Mesendoderm (in vitro differentiated cells): ENCODE results near the gene TMC5.
A peak's percentile ranks its signal among the peaks of the same experiment; 100 is the strongest.

Source experiments
- DNase-seq: peaks from one replicate; pipeline ENCODE4 v3.0.0; 2013
- H2AK5ac ChIP-seq: 2 replicates; pipeline ENCODE4 v1.6.1; 2013; ENCODE audit warnings: low read length, inconsistent platforms
- H2BK120ac ChIP-seq: 2 replicates; pipeline ENCODE4 v1.6.1; 2013; ENCODE audit warnings: low read depth, mild to moderate bottlenecking, low read length, moderate library complexity, mixed read lengths
- H2BK15ac ChIP-seq: replicated peaks from 2 replicates; pipeline ENCODE4 v1.6.1; 2013; ENCODE audit warnings: low read depth, mild to moderate bottlenecking, moderate library complexity
- H2BK5ac ChIP-seq: 2 replicates; pipeline ENCODE4 v1.6.1; 2013; ENCODE audit warnings: low read length, inconsistent platforms
- H3K18ac ChIP-seq: 2 replicates; pipeline ENCODE4 v1.6.1; 2013; ENCODE audit warnings: mild to moderate bottlenecking, low read length, mixed read lengths
- H3K23ac ChIP-seq: one replicate; pipeline ENCODE4 v1.6.1; 2013; ENCODE audit warnings: low read length
- H3K27ac ChIP-seq: 2 replicates; pipeline ENCODE4 v1.5.1; 2013; ENCODE audit warnings: low read depth, mild to moderate bottlenecking, inconsistent platforms, low read length, moderate library complexity
- H3K27me3 ChIP-seq: 2 replicates; pipeline ENCODE4 v1.6.1; 2013; ENCODE audit warnings: low read length, control low read depth, mild to moderate bottlenecking, inconsistent platforms; ENCODE audit not compliant: insufficient read depth, poor library complexity
- H3K36me3 ChIP-seq: 2 replicates; pipeline ENCODE4 v1.6.1; 2013; ENCODE audit warnings: low read length, inconsistent platforms; ENCODE audit not compliant: control insufficient read depth, insufficient read depth
- H3K4ac ChIP-seq: one replicate; pipeline ENCODE4 v1.6.1; 2013; ENCODE audit warnings: low read depth, mild to moderate bottlenecking, low read length, moderate library complexity
- H3K4me1 ChIP-seq: 2 replicates; pipeline ENCODE4 v1.6.1; 2013; ENCODE audit warnings: low read depth, low read length, inconsistent platforms; ENCODE audit not compliant: control insufficient read depth
- H3K4me2 ChIP-seq: 2 replicates; pipeline ENCODE4 v1.6.1; 2013; ENCODE audit warnings: low read length
- H3K4me3 ChIP-seq: 2 replicates; pipeline ENCODE4 v1.5.1; 2013; ENCODE audit warnings: mild to moderate bottlenecking, low read length
- H3K56ac ChIP-seq: one replicate; pipeline ENCODE4 v1.6.1; 2013; ENCODE audit warnings: low read length
- H3K79me1 ChIP-seq: 2 replicates; pipeline ENCODE4 v1.6.1; 2013; ENCODE audit warnings: low read length, inconsistent platforms
- H3K79me2 ChIP-seq: 2 replicates; pipeline ENCODE4 v1.6.1; 2013; ENCODE audit warnings: mild to moderate bottlenecking, low read length; ENCODE audit not compliant: control insufficient read depth, insufficient read depth
- H3K9ac ChIP-seq: 2 replicates; pipeline ENCODE4 v1.6.1; 2013; ENCODE audit warnings: low read length, inconsistent platforms
- H4K5ac ChIP-seq: one replicate; pipeline ENCODE4 v1.6.1; 2013; ENCODE audit warnings: low read length
- H4K8ac ChIP-seq: one replicate; pipeline ENCODE4 v1.6.1; 2013; ENCODE audit warnings: low read depth, mild to moderate bottlenecking, control low read depth, low read length, moderate library complexity
- WGBS: extraction: QIAGEN DNeasy Blood & Tissue Kit; methylation state at CpG from one replicate; pipeline ENCODE4 v1.1.7; 2013; ENCODE audit warnings: low lambda C conversion rate, missing lambda C conversion rate; ENCODE audit not compliant: insufficient coverage; ENCODE audit errors: extremely low coverage; 5-methylcytosine and 5-hydroxymethylcytosine counted together

The TMC5 gene

GRCh38 chr16:19446886-19447285 is 29.2 kb downstream of the TMC5 start:
- Histone ChIP-seq H3K4me3 (no peak overlapping the region), H3K18ac (no peak overlapping the region), H3K4me2 (no peak overlapping the region), H3K56ac (no peak overlapping the region), H3K4me1 (no peaks in the 10 kb centered on the region), H4K5ac (no peak overlapping the region), H3K79me2 (no peaks in the 10 kb centered on the region), H2BK15ac (no peak overlapping the region), H3K9ac (no peak overlapping the region), H3K4ac (no peak overlapping the region), H3K36me3 (no peaks in the 10 kb centered on the region), H3K23ac (no peak overlapping the region), H4K8ac (no peak overlapping the region), H3K79me1 (no peaks in the 10 kb centered on the region), H2BK120ac (no peak overlapping the region), H2AK5ac (no peak overlapping the region), H3K27me3 (no peaks in the 10 kb centered on the region), H2BK5ac (no peak overlapping the region), H3K27ac (no peak overlapping the region)
- DNase-seq: no peak
- no CpG with 5 or more reads among the region's 5 CpGs for WGBS

GRCh38 chr16:19450186-19450585 is 32.5 kb downstream of the TMC5 start:
- Histone ChIP-seq H3K18ac (no peak overlapping the region), H2BK15ac (no peak overlapping the region), H3K4me2 (no peak overlapping the region), H3K23ac (no peak overlapping the region), H3K79me1 (no peaks in the 10 kb centered on the region), H3K56ac (no peak overlapping the region), H3K27ac (no peak overlapping the region), H3K4ac (no peak overlapping the region), H3K4me3 (no peak overlapping the region), H3K27me3 (no peaks in the 10 kb centered on the region), H4K8ac (no peak overlapping the region), H3K36me3 (no peaks in the 10 kb centered on the region), H2BK5ac (no peak overlapping the region), H4K5ac (no peak overlapping the region), H3K4me1 (no peaks in the 10 kb centered on the region), H2BK120ac (no peak overlapping the region), H2AK5ac (no peak overlapping the region), H3K9ac (no peak overlapping the region), H3K79me2 (no peaks in the 10 kb centered on the region)
- WGBS: no CpG with 5 or more reads among the region's 3 CpGs
- DNase-seq: no peak

DNA sequence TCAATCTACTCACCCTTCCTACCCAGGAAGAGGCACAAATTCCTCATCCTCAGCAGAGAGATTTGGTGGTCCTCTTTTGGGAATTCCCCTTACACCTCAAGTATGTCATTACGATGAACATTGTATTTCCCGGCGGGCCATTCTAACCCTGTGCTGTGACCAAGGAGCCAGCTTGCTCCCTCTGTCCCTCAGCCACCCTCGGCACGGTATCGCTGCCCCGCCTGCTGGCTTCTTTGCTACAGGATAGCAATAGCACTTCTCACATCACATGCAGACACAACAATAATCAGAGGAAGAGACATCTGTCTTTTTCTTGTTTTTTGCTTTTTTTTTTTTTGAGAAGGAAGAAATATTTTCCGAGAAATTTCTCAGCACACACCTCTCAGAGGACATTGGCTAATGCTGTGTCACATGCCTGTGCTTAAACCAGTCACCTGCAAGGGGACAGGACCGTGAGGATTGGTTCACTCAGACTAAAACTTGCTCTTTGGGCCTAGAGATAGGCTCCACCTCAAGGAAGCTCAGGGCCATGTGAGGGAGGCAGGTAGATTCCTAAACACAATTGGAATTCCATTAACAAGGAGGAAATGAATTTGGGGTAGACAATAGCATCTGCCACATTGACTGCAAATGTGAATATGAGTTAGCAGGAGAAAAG is 41.2 kb downstream of the TMC5 start:
- Histone ChIP-seq H3K56ac (no peak overlapping the region), H3K4me1 (no peaks in the 10 kb centered on the region), H2BK5ac (no peak overlapping the region)

GRCh38 chr16:19460397-19460796 is 42.7 kb downstream of the TMC5 start:
- Histone ChIP-seq H4K5ac (no peak overlapping the region), H3K27ac (no peak overlapping the region), H3K79me1 (no peaks in the 10 kb centered on the region), H3K4me3 (no peak overlapping the region), H3K23ac (no peak overlapping the region), H3K4ac (no peak overlapping the region), H4K8ac (no peak overlapping the region), H2BK15ac (no peak overlapping the region), H2AK5ac (no peak overlapping the region), H3K4me2 (no peak overlapping the region), H2BK120ac (no peak overlapping the region), H3K36me3 (no peaks in the 10 kb centered on the region), H2BK5ac (no peak overlapping the region), H3K18ac (no peak overlapping the region), H3K9ac (no peak overlapping the region), H3K79me2 (no peaks in the 10 kb centered on the region), H3K27me3 (no peaks in the 10 kb centered on the region), H3K4me1 (no peaks in the 10 kb centered on the region), H3K56ac (no peak overlapping the region)
- no peak for DNase-seq
- WGBS: no CpG with 5 or more reads among the region's 2 CpGs

More for the DNA sequence above, 41.2 kb downstream of the TMC5 start:
- H3K79me1 ChIP-seq: no peaks in the 10 kb centered on the region
- H3K4me3 ChIP-seq: no peak overlapping the region
- no peak overlapping the region for H3K4me2 ChIP-seq
- H3K27ac ChIP-seq: no peak overlapping the region
- no peak overlapping the region for H3K4ac ChIP-seq
- no peak overlapping the region for H3K18ac ChIP-seq
- no peak overlapping the region for H4K8ac ChIP-seq
- no peaks in the 10 kb centered on the region for H3K27me3 ChIP-seq
- no peak overlapping the region for H3K9ac ChIP-seq
- DNase-seq: peak; percentile 42
- no peak overlapping the region for H2BK15ac ChIP-seq
- no CpG with 5 or more reads among the region's 9 CpGs for WGBS
- H2AK5ac ChIP-seq: no peak overlapping the region
- no peak overlapping the region for H3K23ac ChIP-seq
- H3K79me2 ChIP-seq: no peaks in the 10 kb centered on the region
- no peak overlapping the region for H4K5ac ChIP-seq
- no peak overlapping the region for H2BK120ac ChIP-seq
- H3K36me3 ChIP-seq: no peaks in the 10 kb centered on the region

- H2BK5ac ChIP-seq: no peak overlapping the region
- no peak overlapping the region for H4K8ac ChIP-seq
- no peak overlapping the region for H3K23ac ChIP-seq
- no CpG with 5 or more reads among the region's 12 CpGs for WGBS
- no peak overlapping the region for H3K56ac ChIP-seq
- no peak overlapping the region for H3K4me2 ChIP-seq
- H4K5ac ChIP-seq: no peak overlapping the region
- no peak overlapping the region for H3K4ac ChIP-seq
- DNase-seq: peak; percentile 80
- H3K36me3 ChIP-seq: no peaks in the 10 kb centered on the region
- H3K18ac ChIP-seq: no peak overlapping the region
- H3K79me1 ChIP-seq: no peaks in the 10 kb centered on the region
- H2AK5ac ChIP-seq: no peak overlapping the region
- H2BK120ac ChIP-seq: no peak overlapping the region
- no peak overlapping the region for H3K27ac ChIP-seq
- H3K4me1 ChIP-seq: no peaks in the 10 kb centered on the region
- H3K4me3 ChIP-seq: no peak overlapping the region
- no peak overlapping the region for H3K9ac ChIP-seq
- H3K79me2 ChIP-seq: no peaks in the 10 kb centered on the region
- no peaks in the 10 kb centered on the region for H3K27me3 ChIP-seq
- no peak overlapping the region for H2BK15ac ChIP-seq
Measured at GRCh38 chr16:19463468-19464315, 46.0 kb downstream of the TMC5 start.
